Transverse colon (tissue), 3 donors: Measurements from ENCODE around the gene PACSIN1.

Experiments
- EP300 ChIP-seq: sonication (generic); formaldehyde crosslinking; IDR thresholded peaks from one replicate; pipeline ENCODE4 v1.6.1; 2017; ENCODE audit warnings: antibody characterized with exemption, low read depth
- POLR2A ChIP-seq: fragments of 450-650 bp; IDR thresholded peaks from one replicate; pipeline ENCODE4 v1.6.1; 2016; ENCODE audit warnings: antibody characterized with exemption, mild to moderate bottlenecking, moderate library complexity
- TF ChIP-seq, protein P1 (sequence below), 5 experiments: fragments of 200-600 bp in 3 of 5; fragments of 450-650 bp in 2 of 5; sonication (generic) in 3 of 5; IDR thresholded peaks; 1 replicate in 2 of 5; 2 replicates in 3 of 5; pipeline ENCODE4 v1.5.1; 2016 to 2017; ENCODE audit warnings: antibody characterized with exemption in 5 of 5, inconsistent platforms in 3 of 5, mild to moderate bottlenecking in 2 of 5, moderate library complexity in 1 of 5

DNA sequence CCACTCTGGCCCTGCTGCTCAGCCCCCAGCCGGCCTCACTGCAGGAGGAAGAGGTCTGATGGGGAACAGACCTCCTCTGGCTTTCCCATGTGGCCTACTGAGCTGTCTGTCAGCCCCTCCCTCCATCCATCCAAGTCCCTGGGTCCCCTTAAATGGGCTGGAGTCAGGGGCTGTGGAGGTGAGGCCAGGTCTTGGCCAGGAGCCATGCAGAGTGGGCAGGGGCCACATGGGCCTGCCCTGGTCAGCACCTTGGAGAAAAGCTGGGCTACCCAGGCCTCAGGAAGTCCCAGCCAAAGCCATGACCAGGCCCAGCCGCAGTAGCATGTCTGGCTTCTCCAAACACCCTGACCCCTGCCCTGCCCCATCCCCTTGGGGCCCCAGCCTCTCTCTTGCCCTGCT lies 83.9 kb downstream of the PACSIN1 start:
- TF ChIP-seq, protein P1, sequence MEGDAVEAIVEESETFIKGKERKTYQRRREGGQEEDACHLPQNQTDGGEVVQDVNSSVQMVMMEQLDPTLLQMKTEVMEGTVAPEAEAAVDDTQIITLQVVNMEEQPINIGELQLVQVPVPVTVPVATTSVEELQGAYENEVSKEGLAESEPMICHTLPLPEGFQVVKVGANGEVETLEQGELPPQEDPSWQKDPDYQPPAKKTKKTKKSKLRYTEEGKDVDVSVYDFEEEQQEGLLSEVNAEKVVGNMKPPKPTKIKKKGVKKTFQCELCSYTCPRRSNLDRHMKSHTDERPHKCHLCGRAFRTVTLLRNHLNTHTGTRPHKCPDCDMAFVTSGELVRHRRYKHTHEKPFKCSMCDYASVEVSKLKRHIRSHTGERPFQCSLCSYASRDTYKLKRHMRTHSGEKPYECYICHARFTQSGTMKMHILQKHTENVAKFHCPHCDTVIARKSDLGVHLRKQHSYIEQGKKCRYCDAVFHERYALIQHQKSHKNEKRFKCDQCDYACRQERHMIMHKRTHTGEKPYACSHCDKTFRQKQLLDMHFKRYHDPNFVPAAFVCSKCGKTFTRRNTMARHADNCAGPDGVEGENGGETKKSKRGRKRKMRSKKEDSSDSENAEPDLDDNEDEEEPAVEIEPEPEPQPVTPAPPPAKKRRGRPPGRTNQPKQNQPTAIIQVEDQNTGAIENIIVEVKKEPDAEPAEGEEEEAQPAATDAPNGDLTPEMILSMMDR (IDR thresholded peaks at IDR 0.05) = no peak
- TF ChIP-seq EP300 (no peak), POLR2A (no peak)
